T-helper 17 cell (primary cell): Measurements from ENCODE around the gene HIPK1. TPM values are rescaled to one million over a fixed set of nuclear protein-coding genes. Genes with fewer than 3 reads are reported as not detected.
"Not testable (repeated sequence)": the region's sequence is repeated elsewhere in the genome, so short reads cannot be mapped to it uniquely, and the experiment has no call there.

Source experiments
- ATAC-seq: fragments of 150-1000 bp; cut with Tn5 transposase; 2 replicates; pipeline ENCODE4 v1.10.0; 2021; ENCODE audit warnings: mild to moderate bottlenecking, moderate library complexity
- DNase-seq, 3 donors: peaks; one replicate each; pipeline versions ENCODE4 v3.0.0 to v3.0.0-alpha.2; 2020 to 2021
- H3K9me3 ChIP-seq: one replicate; pipeline ENCODE4 v1.7.0; 2013; ENCODE audit warnings: low read length, mild to moderate bottlenecking; ENCODE audit not compliant: control insufficient read depth, poor library complexity, severe bottlenecking
- H3K27ac Mint-ChIP-seq: one replicate; pipeline ENCODE4 v1.8.0; 2022; ENCODE audit warnings: mild to moderate bottlenecking, moderate library complexity, mixed read lengths
- H3K27me3 Mint-ChIP-seq: one replicate; pipeline ENCODE4 v1.8.0; 2022; ENCODE audit warnings: mixed read lengths
- H3K36me3 Mint-ChIP-seq: one replicate; pipeline ENCODE4 v1.8.0; 2022; ENCODE audit warnings: low read depth, mixed read lengths
- H3K4me1 Mint-ChIP-seq: one replicate; pipeline ENCODE4 v1.8.0; 2022; ENCODE audit warnings: mild to moderate bottlenecking, mixed read lengths
- H3K4me3 Mint-ChIP-seq: one replicate; pipeline ENCODE4 v1.8.0; 2022; ENCODE audit warnings: mild to moderate bottlenecking, moderate library complexity, mixed read lengths
- total RNA-seq, 4 donors: library from RNA in 2 of 4; stranded (reverse) in 2 of 4; gene quantifications; one replicate each; pipeline ENCODE4 v1.2.3 and lab custom pipeline; 2022 to 2026

The HIPK1 gene
- total RNA-seq, 2 donors from 2014 or later = 228 to 253 TPM

GRCh38 chr1:114002492-114003239 is 73.5 kb downstream of the HIPK1 start:
- DNase-seq = no peak
- no peaks in the 10 kb centered on the region for H3K9me3 ChIP-seq
- peaks cover 6% of the 10 kb centered on the region for H3K4me1 Mint-ChIP-seq
- H3K36me3 Mint-ChIP-seq = no peaks in the 10 kb centered on the region
- no peak overlapping the region for H3K4me3 Mint-ChIP-seq
- ATAC-seq = no peak
- H3K27me3 Mint-ChIP-seq = peaks cover 33% of the 10 kb centered on the region
- H3K27ac Mint-ChIP-seq = no peak overlapping the region

- Mint-ChIP-seq H3K27me3 (peaks cover 33% of the 10 kb centered on the region), H3K36me3 (no peaks in the 10 kb centered on the region), H3K4me1 (peaks cover 3% of the 10 kb centered on the region), H3K4me3 (no peak overlapping the region), H3K27ac (peak overlapping the region; percentile 8)
- no peak for DNase-seq
- ATAC-seq = no peak
- no peaks in the 10 kb centered on the region for H3K9me3 ChIP-seq
Observed at GRCh38 chr1:114003431-114003830, 74.3 kb downstream of the HIPK1 start.

- not testable (repeated sequence) for H3K36me3 Mint-ChIP-seq, ATAC-seq, H3K4me3 Mint-ChIP-seq, H3K9me3 ChIP-seq, DNase-seq, H3K27ac Mint-ChIP-seq, H3K4me1 Mint-ChIP-seq
- H3K27me3 Mint-ChIP-seq = peaks cover 28% of the 10 kb centered on the region
Observed at GRCh38 chr1:114006825-114007224, 77.7 kb downstream of the HIPK1 start.

DNA sequence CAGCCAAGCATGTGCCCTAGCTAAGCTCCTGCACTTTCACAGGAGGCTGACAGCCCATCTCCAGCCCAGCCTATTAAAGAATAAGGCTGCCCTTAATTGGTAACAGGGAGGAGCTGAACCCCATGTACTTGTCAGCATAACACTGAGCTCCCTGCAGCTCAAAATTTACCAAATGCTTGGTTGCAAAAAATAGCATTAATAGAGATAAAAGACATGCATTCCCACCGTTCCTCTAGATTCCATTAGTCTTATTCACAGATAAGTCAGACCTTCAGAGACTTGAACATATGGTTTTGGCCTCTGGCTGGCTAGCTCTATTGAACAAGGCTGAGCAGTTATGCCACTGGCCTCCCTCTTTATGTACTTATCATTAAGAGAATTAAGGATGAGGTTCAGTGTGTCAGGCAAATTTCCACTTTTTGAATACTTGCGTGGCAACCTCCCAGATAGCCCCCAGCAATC is 79.4 kb downstream of the HIPK1 start:
- H3K9me3 ChIP-seq = no peaks in the 10 kb centered on the region
- no peak overlapping the region for H3K27ac Mint-ChIP-seq
- no peak for ATAC-seq
- no peak overlapping the region for H3K4me3 Mint-ChIP-seq
- H3K4me1 Mint-ChIP-seq = peaks cover 3% of the 10 kb centered on the region
- H3K36me3 Mint-ChIP-seq = no peaks in the 10 kb centered on the region
- H3K27me3 Mint-ChIP-seq = peaks cover 21% of the 10 kb centered on the region
- no peak for DNase-seq

DNA sequence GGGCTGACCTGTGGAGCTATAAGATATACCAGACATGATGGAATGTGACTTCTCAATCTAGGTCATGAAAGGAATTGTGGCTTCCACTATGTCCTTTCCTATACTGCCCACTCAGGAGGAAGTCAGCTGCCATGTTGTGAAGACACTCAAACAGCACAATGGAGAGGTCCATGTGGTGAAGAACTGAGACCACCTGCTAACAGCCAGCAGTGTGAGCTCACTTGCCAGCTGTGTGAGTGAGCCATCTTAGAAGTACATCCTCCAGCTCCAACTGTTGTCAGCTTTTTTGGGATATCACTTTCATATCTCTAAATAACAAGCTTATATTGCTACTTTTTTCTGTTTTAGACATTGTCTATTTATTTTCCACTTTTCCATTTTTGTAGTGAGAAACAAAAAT is 79.9 kb downstream of the HIPK1 start:
- Mint-ChIP-seq H3K36me3 (no peaks in the 10 kb centered on the region), H3K27ac (no peak overlapping the region), H3K4me1 (peaks cover 3% of the 10 kb centered on the region), H3K4me3 (no peak overlapping the region), H3K27me3 (peaks cover 17% of the 10 kb centered on the region)
- no peaks in the 10 kb centered on the region for H3K9me3 ChIP-seq
- DNase-seq (no peak), ATAC-seq (no peak)

- no peaks in the 10 kb centered on the region for H3K9me3 ChIP-seq
- H3K4me3 Mint-ChIP-seq = no peak overlapping the region
- H3K27ac Mint-ChIP-seq = no peak overlapping the region
- H3K4me1 Mint-ChIP-seq = peaks cover 3% of the 10 kb centered on the region
- no peaks in the 10 kb centered on the region for H3K36me3 Mint-ChIP-seq
- peaks cover 13% of the 10 kb centered on the region for H3K27me3 Mint-ChIP-seq
- ATAC-seq (no peak), DNase-seq (no peak)
Observed at GRCh38 chr1:114009393-114009792, 80.3 kb downstream of the HIPK1 start.

- Mint-ChIP-seq H3K27ac (no peak overlapping the region), H3K36me3 (no peaks in the 10 kb centered on the region), H3K4me3 (no peak overlapping the region), H3K4me1 (peaks cover 3% of the 10 kb centered on the region), H3K27me3 (peaks cover 18% of the 10 kb centered on the region)
- DNase-seq (no peak), ATAC-seq (no peak)
- H3K9me3 ChIP-seq = no peaks in the 10 kb centered on the region
Observed at GRCh38 chr1:114010433-114011184, 81.5 kb downstream of the HIPK1 start.

- H3K4me3 Mint-ChIP-seq = no peak overlapping the region
- peaks cover 25% of the 10 kb centered on the region for H3K27me3 Mint-ChIP-seq
- H3K36me3 Mint-ChIP-seq = no peaks in the 10 kb centered on the region
- ATAC-seq (no peak), DNase-seq (no peak)
- no peaks in the 10 kb centered on the region for H3K9me3 ChIP-seq
- H3K4me1 Mint-ChIP-seq = peaks cover 3% of the 10 kb centered on the region
- H3K27ac Mint-ChIP-seq = no peak overlapping the region
Observed at GRCh38 chr1:114011796-114012195, 82.7 kb downstream of the HIPK1 start.

- no peaks in the 10 kb centered on the region for H3K9me3 ChIP-seq
- peaks cover 3% of the 10 kb centered on the region for H3K4me1 Mint-ChIP-seq
- no peak overlapping the region for H3K27ac Mint-ChIP-seq
- ATAC-seq = no peak
- H3K36me3 Mint-ChIP-seq = no peaks in the 10 kb centered on the region
- no peak overlapping the region for H3K4me3 Mint-ChIP-seq
- DNase-seq = no peak
- peaks cover 29% of the 10 kb centered on the region for H3K27me3 Mint-ChIP-seq
Observed at GRCh38 chr1:114015075-114015474, 86.0 kb downstream of the HIPK1 start.

GRCh38 chr1:114019724-114020123 is 90.6 kb downstream of the HIPK1 start:
- not testable (repeated sequence) for H3K36me3 Mint-ChIP-seq, H3K4me3 Mint-ChIP-seq, H3K27ac Mint-ChIP-seq, ATAC-seq, H3K4me1 Mint-ChIP-seq, H3K9me3 ChIP-seq, DNase-seq
- H3K27me3 Mint-ChIP-seq = peaks cover 29% of the 10 kb centered on the region

DNA sequence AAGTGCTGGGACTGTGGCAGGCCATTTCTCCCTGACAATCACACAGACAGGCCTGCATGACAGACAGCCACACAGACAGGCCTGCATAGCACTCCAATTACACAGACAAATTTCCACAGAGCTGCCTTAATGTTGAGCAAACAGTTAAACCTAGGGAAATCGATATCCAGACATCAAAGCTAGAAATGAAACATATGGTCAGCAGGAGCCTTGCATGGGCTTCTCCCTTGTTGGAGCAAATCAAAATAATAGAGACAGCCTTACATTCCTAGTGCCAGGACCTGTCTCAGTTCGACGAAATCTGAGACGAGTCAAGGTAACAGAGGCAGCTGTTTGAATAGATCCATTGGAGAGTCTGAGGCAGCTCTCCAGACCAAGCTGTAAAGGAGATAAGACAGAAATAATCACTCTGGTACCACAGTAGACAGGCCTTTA is 92.6 kb downstream of the HIPK1 start:
- ATAC-seq (no peak), DNase-seq (no peak)
- Mint-ChIP-seq H3K4me3 (no peak overlapping the region), H3K27ac (no peak overlapping the region), H3K4me1 (no peaks in the 10 kb centered on the region), H3K27me3 (peaks cover 16% of the 10 kb centered on the region), H3K36me3 (no peaks in the 10 kb centered on the region)
- H3K9me3 ChIP-seq = no peaks in the 10 kb centered on the region

DNA sequence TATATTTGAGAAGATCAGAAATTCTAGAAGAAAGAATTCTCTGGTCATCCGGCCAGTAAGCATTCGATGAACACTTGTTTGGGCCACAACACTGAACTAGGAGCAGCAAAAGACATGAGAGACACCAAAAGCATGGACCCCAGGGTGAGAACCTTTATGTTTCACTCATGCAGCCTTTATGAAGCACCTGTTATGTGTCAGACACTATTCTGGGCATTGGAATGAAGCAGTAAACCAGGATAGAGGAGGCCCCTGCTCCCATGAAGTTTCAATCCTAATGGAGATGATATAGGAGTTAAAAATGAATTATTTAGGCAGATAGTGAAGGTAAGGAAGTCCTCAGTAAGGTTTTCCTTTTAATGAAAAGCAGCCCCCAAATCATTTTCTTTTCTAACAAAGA is 93.8 kb downstream of the HIPK1 start:
- no peaks in the 10 kb centered on the region for H3K9me3 ChIP-seq
- DNase-seq (no peak), ATAC-seq (no peak)
- H3K27ac Mint-ChIP-seq = no peak overlapping the region
- H3K27me3 Mint-ChIP-seq = peaks cover 12% of the 10 kb centered on the region
- no peaks in the 10 kb centered on the region for H3K36me3 Mint-ChIP-seq
- no peaks in the 10 kb centered on the region for H3K4me1 Mint-ChIP-seq
- no peak overlapping the region for H3K4me3 Mint-ChIP-seq

DNA sequence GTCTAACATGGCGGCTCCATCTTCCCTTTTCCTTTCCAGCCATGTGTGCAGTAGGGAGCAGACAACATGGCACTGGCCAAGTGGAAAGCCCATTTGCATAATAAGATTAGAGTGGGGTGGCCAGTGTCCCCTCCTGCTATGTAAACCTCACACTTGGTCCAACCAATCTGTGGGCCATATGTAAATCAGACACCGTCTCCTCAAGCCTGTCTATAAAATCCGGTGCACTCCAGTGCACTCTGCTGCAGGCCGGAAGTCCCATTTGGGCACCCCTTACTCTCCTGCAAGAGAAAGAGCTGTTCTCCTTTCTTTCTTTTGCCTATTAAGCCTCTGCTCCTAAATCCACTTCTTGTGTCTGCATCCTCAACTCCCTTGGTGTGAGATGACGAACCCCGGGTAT is 94.3 kb downstream of the HIPK1 start:
- ATAC-seq = no peak
- no peak overlapping the region for H3K4me3 Mint-ChIP-seq
- no peak overlapping the region for H3K27ac Mint-ChIP-seq
- DNase-seq = no peak
- no peaks in the 10 kb centered on the region for H3K36me3 Mint-ChIP-seq
- no peaks in the 10 kb centered on the region for H3K4me1 Mint-ChIP-seq
- peaks cover 7% of the 10 kb centered on the region for H3K27me3 Mint-ChIP-seq
- no peaks in the 10 kb centered on the region for H3K9me3 ChIP-seq
